ENCODE measurements around the gene TM4SF4.

The TM4SF4 gene

DNA sequence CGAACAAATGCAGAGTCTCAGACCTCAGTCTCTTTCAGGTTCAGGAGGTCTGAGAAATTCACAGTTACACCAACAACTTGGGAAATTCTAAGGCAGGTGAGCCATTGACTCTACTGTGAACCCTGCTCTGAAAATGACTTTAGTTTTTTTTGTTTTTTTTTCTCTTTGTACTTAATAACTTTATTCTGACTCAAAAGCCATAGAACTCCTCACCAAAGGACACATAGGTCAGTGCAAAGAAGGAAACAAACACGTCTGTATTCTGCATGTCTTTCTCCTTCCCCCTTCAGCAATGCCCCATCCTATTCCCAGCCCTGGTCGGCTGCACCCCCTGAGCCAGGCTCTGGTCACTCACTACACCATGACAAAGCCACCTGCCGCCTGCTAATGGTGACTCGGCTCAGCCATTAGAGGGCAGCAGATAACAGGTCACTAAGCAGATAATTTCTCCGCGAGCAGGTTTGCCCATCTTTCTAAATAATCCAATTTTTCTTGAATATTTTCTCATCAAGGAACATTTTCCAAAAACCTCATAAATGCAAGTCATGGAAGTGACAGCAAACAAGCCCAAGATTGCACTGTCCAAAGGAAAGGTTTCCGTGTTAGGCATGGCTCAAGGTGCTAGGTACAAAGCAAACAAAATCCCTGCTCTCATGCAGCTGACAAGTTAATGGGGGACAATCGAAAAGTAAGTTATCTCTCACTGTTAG, 37.7 kb downstream of the TM4SF4 start:
- peak; percentile 79 for DNase-seq (ENCODE audit: low spot score)

DNA sequence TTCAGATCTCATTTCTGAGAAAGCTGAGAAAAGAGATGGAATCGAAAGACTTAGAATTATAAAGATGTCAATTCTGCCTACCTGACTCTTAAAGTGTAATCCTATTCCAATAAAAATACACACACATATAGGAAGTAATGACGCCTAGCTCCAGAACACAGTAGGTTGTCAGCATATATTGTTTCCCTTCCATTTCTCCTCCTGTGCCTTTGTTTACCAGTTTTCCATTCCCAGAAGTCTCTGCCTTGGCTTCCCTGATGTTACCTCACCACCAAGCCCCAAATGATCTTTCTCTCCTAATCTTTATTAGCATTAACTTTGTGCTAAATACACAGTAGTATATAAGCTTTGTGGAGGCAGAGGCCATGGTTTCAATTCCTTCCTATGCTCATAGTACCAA, 40.0 kb downstream of the TM4SF4 start:
- no peak for DNase-seq (ENCODE audit: low spot score)

DNA sequence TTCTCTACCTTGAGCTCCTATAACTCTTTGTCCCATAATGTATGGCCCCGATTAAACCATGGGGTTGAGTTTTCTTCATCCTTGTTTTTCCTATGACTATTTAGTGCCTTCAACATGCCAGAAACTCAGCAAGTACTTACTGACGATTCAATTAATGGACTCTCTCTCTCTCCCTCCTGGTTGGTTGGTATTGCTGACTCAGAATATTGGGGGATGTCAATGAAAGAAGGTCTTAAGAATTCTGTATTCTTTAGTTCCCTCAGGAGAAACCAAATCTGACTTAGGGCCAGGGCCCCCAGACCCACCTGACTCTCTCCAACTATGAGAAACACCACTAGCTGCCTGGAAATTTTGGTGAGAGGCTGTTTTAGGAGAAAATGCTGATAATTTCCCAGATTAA, 40.8 kb downstream of the TM4SF4 start:
- DNase-seq (ENCODE audit: low spot score), result no peak

DNA sequence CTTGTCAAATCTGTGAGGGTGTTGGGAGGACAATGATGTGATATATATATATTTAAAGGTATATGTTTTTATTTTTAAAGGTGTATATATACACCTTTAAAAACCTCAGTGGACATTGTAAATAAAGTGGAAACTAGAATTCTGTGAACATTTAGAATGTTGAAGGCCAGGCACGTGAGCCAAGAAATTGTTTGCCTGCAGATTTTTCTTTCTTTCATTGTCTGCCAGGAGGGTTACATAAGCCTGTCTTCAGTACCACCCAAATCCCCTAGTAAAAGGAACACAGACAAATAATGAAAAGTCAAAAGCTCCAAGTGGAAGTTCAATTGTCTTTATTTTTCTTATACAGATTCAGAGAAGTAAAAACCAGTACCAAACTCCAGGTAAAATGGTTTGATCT, 42.4 kb downstream of the TM4SF4 start:
- no peak for DNase-seq (ENCODE audit: low spot score)

DNA sequence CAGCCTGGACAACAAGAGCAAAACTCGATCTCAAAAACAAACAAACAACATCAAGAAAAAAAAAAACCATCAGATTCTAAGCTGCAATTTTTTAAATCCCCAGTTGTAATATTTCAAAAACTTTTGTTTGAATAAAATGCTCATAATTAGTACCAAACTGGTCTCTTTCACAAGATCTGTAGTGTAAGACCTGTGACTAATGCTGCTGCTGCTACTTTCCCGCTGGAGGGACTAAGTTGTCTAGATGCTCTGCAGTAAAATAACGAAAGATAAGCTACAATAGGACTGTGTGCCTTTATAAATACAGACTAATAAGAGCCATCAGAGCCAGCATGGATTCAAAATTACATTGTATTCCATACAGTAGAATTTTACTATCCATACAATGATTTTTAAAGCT, 45.4 kb downstream of the TM4SF4 start:
- DNase-seq (ENCODE audit: low spot score), result no peak

DNA sequence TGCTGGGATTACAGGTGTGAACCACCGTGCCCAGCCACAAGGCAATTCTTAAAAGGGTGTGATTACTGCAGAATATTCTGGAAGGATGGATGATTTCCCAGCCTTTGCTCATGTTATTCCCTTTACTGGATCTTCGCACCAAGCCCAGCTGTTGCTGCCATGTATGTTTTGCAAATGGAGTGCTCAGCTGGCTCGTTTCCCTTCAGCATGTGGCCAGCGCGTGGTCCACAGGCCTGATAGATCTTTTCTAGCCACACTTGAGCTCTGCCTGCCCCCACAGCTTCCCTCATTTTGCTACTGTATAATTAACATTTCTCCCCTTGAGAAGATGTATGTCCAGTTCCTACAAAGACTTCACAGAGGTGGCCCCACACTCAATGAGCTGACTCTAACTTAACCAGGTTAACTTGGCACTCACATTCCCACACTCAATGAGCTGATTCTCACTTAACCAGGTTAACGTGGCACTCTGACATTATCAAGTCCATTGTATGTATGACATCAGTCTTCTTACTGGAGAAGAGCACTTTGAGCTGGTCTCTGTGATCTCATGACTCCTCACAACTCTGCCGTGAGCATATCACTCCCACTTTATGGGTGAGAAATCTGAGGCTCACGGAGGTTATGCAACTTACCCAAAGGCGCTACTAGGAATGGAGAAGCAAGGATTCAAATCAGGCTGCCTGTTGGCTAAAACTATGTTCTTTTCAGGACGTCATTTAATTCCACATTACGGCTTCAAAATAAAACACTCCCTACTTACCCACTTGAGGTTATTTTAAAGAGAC, 49.2 kb downstream of the TM4SF4 start:
- no peak for DNase-seq (ENCODE audit: low spot score)

DNA sequence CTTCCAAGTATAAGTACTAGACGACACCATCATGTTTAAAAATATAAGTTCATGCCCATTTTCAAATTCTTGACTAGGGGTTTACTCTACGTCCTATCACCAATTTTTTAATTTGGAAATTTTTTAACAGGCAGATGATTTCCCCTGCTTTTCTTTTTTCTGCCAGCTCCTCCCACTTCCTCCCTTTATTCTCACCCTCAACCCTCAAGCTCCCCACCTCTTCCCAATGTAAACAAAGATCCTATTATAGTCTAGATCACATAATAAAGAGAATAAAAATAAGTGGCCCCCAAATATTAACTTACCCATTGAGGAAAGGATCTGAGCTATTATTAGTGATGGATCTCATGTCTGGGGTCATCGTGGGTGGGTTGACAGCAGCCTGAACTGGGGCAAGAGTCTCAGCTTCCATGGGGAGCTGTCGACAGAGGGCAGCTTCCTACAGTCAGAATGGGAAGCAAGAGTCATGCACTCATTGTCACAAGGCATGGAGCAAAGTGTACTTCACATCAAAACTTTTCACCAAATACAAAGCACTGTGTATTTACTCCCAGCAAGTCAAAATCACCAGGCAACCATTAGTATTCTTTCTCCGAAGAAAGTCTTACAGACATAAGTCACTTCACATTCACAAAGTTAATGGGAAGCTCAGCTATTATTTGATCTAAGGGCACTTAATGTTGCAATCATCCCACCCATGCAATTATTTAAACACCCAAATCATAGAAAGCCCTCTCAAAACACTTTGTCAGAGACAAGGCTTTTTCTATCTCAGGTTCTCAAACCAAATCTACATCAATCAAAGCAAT, 53.2 kb downstream of the TM4SF4 start:
- DNase-seq (ENCODE audit: low spot score), result no peak

DNA sequence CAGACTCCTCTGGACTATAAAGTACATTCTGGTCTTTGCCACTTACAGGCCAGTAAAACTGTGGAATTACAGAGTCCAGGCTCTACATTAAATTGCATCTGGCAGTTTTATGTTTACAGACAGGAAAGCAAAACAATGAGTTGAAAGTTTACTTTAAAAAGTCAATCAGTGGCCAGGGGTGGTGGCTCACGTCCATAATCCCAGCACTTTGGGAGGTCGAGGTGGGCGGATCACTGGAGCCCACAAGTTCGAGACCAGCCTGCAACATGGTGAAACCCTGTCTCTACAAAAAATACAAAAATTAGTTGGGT, 53.8 kb downstream of the TM4SF4 start:
- DNase-seq (ENCODE audit: low spot score), result no peak

DNA sequence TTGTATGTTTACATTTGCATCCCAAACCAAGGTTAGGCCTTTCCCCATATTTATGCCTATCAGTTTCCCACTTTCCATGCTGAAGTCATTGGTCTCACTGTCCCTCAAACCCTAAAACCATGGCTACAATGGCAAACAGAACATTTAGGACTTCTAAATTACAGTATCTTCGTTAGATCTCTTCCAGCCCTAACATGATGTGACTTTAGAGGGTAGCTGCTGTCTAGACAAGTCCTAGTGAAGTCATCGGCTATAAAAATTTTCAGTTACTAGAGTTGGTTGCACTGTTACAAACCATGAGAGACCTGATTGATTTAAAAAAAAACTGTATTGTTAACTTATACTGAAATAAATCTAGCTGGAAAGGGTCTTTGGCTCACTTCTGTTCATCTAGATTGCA, 54.6 kb downstream of the TM4SF4 start:
- no peak for DNase-seq (ENCODE audit: low spot score)

DNA sequence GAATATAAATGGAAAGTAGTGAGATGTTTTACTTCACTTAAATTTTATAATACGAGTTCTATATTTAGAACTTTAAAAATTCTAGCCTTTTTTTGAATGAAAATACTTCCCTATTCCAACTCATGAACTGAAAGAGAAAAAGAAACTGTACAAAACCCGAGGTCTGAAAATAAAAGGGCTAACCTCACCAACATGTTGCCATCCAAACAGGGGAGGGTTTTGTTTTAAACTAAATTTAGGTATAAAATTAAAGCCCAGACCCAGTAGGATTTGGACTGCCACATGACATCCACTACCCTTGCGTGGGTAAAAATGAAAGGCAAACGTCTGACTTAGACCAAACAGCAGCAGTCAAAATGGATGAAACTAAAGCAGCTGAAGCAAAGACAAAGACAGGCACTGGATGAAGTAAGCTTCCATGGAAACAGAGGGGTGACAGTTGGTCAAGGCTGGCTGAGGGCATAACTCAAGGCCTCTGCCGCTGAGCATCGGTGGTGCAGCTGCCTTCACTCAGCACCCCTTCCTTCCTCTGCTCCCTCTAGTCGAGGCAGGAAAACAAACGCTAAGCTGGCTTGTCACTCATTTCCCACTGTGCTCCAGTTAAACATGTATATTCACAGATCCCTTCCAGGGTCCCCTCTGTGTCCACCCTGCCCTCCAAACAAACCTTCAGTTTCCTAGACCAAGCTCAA, 58.1 kb downstream of the TM4SF4 start:
- no peak for DNase-seq (ENCODE audit: low spot score)

DNA sequence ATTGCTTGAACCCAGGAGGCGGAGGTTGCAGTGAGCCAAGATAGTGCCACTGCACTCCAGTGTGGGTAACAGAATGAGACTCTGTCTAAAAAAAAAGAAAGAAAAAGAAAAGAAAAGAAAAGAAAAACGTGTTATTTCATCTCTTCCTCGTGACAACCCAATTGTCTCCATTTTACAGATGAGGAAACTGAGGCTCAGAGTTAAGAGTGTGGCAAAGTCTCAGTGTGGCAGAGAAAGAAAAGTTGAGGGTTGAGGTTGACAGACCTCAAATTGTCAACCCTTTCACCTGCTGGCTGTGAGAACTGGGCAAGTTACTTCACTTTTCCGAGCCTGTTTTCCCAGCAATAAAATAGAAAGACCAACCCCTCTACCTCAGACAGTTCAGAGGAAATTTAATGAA, 59.6 kb downstream of the TM4SF4 start:
- no peak for DNase-seq (ENCODE audit: low spot score)

DNA sequence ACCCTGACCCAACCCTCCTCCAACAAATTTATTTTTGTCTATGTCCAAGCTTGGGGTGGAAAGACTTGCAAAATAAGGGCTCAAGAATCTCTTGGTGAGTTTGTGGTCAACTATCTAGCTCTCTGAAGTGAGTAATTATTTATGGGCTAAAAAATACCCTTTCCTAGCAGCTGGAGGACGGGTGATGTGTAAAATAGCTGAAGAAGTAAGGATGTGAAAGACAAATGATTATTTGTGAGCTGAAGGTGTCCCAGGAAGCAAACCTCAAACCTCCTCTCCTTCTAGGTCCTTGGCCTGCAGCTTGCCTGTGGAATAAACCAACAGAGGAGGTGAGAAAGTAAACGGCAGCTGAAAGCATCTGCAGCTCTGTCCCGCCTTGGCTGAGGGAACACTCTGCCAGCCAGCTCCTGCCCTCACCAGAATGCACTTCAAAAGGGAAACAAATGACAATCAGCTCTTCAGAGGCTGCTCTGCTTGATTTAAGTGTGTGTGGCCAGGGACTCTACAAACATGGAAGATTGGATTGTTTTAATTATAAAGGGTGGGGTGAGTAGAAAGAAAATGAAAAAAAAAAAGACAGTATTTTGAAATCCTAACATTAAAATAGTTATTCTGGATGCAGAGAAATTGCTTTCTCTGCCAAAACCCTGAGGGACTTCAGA, 60.3 kb downstream of the TM4SF4 start:
- DNase-seq (ENCODE audit: low spot score), result no peak

DNA sequence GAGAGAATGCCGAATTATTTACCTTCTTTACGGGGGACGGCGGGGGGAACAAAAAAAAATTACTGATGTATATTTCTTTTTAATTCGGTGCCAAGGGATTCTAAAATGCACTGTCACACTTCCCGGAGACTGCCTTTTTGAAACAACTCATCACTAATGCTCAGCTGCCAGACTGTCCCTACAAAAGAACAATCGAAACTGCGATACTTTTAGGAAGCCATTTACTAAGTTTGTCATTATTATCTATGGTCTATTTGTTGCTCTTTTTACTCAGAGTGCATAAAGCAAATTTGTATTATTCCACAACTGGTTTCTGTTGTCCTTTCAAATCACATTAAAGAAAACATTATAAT, 60.8 kb downstream of the TM4SF4 start:
- no peak for DNase-seq (ENCODE audit: low spot score)

DNA sequence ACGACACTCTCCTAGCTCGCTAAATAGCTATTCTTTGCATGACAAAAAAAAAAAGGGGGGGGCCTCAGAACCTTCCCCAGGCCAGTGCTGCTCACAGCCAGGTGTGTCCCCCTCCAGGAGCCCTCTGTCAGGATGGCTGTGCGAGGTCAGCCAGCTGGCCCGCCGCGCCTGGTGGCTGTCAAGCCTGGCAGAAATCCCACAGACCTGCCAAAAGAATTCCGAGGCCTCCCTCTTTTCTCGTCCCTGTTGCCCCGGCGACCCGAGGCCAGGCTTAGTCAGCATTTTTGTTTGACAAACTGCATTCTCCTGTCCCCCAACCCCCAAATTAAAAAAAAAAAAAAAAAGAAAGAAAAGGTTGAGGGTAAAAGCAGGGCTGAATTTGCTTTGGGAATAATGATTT, 61.9 kb downstream of the TM4SF4 start:
- peak; percentile 45 for DNase-seq (ENCODE audit: low spot score)

DNA sequence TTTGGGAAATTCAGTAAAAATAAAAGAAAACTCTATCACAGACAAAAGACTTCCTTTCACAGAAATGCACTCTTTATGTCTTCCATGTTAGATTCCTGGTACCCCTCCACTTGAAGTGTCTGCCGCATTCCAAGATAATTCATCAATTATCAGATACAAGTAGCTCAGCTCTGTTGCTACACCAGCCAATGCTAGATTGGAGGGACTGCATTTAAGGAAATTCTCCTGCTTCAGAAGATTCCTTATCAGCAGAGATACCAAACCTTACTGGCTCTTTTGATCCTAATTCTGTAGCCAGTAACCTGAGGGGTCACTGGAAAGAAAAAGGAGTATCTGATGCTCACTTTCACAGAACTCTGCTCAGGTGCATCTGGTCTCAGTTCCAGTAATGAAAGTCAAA, 63.9 kb downstream of the TM4SF4 start:
- DNase-seq (ENCODE audit: low spot score), result no peak

DNA sequence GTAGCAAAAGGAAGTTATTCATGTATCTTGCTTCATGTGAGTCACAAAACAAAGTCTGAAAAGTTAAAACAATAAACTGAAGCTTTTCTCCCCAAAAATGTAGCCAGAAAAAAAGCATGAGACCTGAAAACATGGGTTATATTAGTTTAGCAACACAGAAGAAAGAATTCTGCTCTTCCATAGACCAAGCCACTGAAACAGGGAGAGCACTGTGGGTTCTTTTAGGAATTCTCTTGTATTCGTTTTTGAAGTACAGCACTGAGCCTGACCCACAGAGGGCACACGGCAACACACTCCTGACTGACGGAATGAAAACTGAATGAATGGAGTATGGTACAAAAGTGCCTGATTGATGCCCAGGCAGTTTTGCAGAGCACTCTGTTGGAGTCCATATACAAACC, 66.6 kb downstream of the TM4SF4 start:
- no peak for DNase-seq (ENCODE audit: low spot score)

DNA sequence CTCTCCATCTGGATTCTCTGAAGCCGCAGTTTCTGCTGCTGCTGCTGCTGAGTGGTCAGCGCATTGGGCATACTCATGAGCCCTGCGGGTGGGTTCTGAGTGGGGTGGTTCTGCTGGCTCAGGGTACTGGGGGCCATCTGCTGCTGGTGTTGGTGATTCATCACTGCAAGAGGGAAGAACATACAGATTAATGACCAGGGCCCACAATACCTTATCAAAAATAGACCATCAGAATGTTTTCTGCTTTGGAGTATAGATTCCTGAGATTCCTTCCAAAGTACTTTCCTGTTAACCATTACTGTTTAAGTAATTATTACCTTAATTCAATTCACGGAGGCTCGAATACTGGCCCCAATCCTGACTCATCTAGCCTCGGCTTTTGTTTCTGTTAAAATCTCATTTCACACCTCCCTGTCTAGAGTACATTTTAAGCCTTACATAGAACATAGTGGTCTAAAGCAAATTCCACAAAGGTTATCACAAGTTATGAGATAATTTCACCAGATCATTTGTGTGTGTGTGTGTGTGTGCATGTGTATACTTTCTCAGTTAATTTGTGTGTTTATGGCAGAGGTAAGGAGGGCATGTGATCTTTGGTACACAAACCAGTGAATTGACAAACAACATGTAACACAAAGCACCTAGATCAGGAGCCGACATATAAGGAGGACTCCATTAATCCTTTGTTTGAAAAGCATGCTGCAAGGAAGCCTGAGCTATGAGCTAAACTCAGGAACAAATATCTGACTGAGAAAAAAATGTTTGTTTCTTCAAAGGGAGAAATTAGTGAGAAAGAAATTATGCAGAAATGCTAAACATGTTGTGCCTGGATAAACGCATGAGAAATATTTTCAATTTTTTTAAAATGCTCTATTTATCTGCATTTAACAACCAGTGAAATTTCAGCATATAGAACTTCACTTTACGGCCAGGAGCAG, 68.1 kb downstream of the TM4SF4 start:
- DNase-seq (ENCODE audit: low spot score), result no peak

DNA sequence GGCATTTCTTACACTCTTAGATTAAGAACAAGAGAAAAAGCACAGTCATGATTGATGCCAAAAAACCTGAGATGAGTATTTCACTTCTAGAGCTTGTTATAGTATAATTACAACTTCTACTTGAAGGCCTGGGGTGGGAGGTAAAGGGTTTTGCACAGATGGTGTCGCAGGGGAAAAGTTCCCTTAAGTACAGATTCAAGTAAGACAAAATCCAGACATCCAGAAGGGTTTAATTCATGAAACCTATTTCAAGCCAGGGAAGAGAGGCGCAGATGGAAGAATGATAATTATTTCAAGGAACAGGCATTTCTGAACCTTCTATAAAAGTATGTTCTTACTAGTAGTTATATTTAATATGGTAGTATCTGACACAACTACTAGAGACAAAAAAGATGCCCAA, 70.6 kb downstream of the TM4SF4 start:
- no peak for DNase-seq (ENCODE audit: low spot score)

DNA sequence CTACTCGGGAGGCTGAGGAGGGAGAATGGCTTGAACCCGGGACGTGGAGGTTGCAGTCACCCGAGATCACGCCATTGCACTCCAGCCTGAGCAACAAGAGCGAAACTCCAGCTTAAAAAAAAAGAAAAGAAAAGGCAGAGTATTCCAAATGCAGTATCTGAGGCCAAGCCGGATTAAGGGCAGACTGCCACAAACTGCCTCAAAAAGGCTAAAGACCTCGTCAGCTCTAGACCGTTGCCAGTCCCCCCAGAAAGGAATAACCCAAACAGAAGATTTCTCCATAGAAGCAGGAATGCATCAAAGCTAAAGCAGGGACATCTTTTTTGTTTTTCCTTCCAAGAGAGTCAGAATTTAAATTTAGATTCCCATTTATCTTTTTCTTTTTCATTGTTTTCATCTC, 72.9 kb downstream of the TM4SF4 start:
- no peak for DNase-seq (ENCODE audit: low spot score)

DNA sequence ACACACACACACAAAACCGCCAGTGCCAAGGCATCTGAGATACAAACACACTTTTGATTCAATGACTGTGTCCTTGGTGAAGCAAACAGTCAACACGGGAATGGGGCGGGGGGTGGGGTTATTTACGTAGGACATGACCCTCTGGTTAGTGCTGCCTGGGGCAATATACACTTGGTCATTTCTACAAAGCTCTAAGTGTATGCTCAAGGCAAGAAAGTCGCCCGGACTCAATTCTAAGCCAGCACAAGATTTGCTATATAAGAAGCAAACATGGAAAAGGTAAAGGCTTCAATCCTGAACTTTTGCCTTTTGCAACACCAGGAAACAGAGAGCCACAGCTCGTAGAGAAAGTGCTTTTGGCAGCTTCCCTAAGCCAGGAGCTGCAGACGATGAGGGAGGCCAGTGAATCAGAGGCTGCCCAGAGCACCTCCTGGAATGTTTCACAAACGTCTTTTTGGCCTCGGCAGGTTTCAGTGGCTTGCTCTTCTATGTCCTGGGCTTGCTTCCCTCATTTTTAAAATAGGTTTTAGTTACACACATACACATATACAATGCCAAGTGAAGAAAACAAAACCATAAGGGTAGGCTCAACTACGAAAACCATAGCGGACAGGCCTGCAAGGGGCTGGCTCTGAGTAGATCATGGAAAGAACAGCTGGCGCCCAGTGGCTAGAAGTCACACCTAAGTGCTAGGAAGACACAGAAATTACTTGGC, 73.6 kb downstream of the TM4SF4 start:
- DNase-seq (ENCODE audit: low spot score), result no peak

Data from cerebellar cortex (tissue), 1 donor.